Measurements from ENCODE around the gene HOXC12.

GRCh38 chr12:54003625-54004024 is 48.9 kb downstream of the HOXC12 start:
- TF ChIP-seq, protein P1, sequence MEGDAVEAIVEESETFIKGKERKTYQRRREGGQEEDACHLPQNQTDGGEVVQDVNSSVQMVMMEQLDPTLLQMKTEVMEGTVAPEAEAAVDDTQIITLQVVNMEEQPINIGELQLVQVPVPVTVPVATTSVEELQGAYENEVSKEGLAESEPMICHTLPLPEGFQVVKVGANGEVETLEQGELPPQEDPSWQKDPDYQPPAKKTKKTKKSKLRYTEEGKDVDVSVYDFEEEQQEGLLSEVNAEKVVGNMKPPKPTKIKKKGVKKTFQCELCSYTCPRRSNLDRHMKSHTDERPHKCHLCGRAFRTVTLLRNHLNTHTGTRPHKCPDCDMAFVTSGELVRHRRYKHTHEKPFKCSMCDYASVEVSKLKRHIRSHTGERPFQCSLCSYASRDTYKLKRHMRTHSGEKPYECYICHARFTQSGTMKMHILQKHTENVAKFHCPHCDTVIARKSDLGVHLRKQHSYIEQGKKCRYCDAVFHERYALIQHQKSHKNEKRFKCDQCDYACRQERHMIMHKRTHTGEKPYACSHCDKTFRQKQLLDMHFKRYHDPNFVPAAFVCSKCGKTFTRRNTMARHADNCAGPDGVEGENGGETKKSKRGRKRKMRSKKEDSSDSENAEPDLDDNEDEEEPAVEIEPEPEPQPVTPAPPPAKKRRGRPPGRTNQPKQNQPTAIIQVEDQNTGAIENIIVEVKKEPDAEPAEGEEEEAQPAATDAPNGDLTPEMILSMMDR (IDR thresholded peaks at IDR 0.05) = no peak
- TF ChIP-seq POLR2AphosphoS5 (IDR thresholded peaks at IDR 0.05) (no peak), EP300 (IDR thresholded peaks at IDR 0.05) (no peak), POLR2A (IDR thresholded peaks at IDR 0.05) (no peak)

All from suprapubic skin (tissue), 4 donors.